Fibroblast of upper back skin (primary cell): ENCODE measurements around the gene PCLO.
A peak's percentile ranks its signal among the peaks of the same experiment; 100 is the strongest.
"Not testable (repeated sequence)": the region's sequence is repeated elsewhere in the genome, so short reads cannot be mapped to it uniquely, and the experiment has no call there.

Source experiments
- DNase-seq: peaks from one replicate; pipeline ENCODE4 v3.0.0-alpha.2; 2013

Gene PCLO

DNA sequence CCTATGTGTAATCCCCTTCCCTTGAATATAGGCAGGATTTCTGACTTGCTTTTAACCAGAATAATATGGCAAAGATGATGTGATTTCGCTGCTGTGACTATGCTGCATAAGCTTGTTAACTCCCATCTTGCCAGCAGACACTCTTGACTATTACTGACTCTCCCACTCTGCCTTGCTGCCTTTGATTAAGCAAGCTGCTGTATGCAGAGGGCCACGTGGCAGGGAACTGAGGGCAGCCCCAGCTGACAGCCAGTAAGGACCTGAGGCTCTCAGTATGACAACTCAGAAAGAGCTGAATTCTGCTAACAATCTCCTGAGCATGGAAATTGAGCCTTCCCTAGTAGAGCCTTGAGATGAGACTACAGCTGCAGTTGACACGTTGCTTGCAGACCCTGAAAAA, 439.7 kb downstream of the PCLO start:
- DNase-seq, result no peak

DNA sequence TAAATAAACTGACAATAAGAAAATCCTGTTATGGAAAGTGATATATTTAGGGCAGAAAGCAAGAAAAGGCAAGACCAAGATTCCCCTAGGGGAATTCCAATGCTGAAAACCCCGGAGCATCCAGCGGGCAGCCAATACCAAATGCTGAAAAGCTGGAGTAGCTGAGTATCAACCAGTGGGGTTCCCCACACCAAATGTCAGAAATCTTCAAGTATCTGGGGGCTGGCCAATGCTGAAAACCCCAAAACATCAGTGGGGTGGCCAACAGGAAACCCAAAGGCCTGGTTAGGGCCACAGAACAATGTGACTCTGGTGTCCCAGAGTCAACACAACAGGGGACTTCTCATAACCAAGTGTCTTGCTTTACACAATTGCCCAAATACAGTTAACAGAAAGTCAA, 447.3 kb downstream of the PCLO start:
- no peak for DNase-seq

DNA sequence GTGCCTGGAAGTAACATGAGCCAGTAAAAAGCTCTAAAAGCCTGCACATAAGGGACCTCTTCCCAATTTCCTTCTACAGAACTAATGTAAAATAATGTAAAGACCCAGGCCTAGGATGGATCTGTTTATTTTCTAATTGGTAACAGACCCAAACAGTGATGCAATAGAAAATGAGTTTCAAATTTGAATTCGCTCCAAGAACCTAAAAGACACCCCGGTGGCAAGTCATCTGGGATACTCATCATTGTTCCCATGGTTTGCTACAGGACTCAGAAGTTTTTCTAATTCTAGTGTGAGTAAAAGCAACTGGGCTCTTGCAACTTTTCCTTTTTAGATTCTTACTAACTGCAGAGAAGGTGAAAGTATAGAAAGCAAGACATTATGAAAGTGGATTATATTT, 447.8 kb downstream of the PCLO start:
- peak; percentile 68 for DNase-seq

DNA sequence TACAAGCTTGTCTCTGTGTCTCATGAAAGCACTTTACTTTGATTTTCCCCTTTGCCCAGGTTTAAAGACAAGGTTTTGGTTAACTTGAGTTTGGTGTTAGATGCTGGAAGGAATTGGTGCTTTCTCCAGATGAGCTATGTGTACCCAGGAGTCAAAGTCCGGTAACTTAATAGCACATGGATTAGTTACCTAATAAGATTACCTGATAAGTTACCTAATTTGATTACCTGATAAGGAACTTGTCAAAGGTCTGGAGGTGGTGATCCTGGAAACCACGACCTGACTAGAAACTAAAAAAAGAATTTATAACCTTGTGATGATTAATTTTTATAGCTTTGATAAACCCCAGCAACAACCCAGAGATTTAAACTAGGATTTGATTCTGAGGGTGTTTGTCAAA, 449.2 kb downstream of the PCLO start:
- no peak for DNase-seq

DNA sequence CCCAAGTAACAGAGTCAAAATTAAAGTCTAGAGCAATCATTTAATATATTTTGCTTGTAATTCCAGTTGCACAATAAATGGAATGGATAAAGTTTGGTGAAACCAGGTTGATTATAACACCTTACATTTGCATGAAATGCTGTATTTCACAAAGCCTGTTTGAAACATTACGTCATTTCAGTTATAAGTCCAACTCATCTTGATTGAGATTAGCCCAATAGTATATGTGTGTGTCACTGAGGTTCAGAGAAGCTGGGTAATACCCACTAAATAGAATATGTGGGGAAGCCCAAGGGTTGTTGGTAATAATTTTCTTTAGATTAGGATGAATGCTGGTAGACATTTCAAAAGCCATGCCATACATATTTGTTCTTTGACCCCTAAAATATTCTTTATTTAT, 456.3 kb downstream of the PCLO start:
- not testable (repeated sequence) for DNase-seq

DNA sequence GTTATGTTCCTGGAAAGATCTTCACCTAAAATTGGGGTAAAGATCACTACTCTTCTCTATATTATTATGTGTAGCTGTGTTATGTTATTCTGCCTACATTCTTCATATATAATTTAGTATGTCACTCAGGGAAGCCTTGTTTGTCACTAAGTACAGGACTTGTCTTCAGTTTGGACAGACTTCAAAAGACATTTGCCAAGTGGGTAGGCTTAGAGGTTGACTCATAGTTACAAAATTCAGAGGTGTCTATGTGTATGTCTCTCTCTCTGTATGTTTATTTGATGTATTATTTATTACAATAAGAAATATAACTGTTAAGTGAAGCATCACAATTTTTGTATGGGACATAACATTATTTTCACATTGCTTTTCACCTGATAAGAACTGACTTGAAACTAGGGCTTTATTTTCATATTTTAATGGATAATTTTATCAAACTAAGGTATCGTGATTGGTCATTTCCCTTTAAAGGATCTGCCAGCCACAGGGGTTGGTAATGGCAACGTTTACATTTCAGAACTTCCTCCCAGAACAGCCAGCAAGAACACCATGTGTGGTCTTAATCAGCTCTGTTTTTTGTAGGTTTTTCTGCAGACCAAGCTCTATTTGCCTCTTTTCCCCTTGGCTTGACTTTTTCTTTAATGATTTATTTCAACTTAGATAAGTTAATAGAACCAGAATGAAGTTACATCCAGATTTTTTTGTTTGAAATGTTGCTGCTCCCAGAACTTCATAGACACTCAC, 457.0 kb downstream of the PCLO start:
- peak; percentile 18 for DNase-seq

DNA sequence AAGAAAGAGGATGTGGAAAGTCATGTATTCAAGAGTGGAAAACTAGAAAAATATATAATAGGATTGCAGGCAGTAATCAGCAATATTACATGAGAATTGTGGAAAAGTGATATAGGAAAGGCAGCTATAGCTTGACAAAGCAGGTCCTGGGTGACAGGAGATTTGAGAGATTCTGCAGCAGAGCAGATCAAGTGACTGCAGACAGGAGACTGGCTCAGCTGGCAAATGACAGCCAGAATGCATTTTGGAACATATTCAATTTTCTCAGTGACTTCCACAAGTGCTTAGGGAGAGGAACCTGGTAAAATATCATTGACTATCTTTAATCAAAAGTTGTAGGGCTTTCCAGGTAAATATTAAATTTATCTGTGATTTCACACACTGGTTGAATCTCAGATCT, 458.6 kb downstream of the PCLO start:
- no peak for DNase-seq
